Measurements from ENCODE around the gene CHST1.

The CHST1 gene

DNA sequence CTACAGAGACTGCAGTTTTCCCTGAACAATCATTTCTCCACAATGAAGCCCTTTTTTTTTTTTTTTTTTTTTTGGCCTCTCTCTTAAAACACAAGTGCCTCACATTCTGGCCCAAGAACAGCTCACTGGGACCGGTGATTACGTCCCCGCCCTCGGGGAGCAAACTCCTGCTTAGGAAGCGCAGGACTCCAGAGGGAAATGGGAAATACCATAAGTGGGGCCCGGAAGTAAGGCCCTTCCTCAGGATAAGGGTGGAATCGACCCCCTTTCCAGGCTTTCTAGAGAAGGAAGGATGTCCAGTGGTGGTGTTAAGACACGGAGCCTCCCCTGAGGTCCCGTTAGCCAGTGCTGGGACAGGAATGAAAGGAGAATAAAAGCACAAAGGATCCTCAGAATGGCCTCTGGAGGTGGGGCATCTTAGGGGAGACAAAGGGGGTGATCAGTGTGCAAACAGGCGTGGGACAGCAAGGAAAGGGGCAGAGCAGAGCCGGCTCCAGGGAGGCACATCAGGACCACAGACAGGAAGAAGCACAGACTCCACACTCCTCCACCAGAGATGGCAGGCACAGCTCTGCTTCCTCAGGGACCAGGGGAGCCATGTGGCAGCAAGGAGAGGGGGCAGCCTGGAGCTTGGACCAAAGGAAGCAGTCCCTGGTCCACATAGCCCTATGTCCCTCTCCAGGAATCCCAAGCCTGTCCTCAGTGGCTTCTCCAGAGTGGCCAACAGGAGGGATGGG is 61.3 kb downstream of the CHST1 start:
- FAIRE-seq, result no peak

DNA sequence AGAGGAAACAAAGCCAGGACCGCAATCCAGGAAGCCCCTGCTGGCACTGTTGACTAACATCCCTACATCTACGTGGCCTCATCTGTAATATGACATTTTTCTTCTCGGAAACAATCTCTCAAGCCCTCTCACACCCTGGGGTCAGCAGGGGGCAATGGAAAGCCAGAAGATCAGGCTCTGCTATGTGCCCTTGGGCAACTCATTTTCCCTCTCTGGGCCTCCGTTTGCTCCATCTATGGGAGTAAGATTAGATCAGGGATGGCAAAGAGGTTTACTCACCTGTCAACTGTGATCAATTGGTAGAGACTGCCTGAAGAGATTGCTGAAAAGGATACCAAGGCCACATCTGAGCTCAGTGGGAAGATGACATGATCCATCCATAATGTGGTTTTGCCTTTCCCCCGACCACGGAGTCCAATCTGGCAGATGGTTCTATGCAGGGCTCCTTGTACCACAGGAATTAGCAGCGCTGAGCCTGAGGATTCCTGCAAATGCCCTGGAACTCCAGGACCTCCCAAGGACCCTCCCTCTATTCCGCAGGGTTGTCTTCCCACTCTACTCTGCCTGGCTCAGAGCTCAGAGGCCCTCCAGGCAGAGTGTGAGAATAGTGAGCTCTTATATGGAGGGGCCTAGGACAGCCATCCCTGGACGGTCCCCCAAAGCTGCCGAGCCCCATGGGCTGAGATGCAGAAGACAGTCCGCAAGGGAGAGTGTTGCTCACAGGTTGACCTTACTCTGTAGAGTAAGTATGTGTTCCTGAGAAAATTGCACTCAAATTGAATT is 66.1 kb downstream of the CHST1 start:
- FAIRE-seq, result no peak
